Renal cortical epithelial cell (primary cell): ENCODE results near the gene LZTR1. TPM values are rescaled to one million over a fixed set of nuclear protein-coding genes. Genes with fewer than 3 reads are reported as not detected.

Experiments
- DNase-seq: peaks from one replicate; pipeline ENCODE4 v3.0.0-alpha.2; 2011; ENCODE audit warnings: low read depth
- total RNA-seq: library from RNA; depleted of rRNA; stranded (reverse); fragments of >200 nt; gene quantifications from 2 replicates; pipeline ENCODE4 v1.2.3, GENCODE V29; 2014

The LZTR1 gene
- total RNA-seq, 1 donor from 2014 or later = 63.5 TPM

DNA sequence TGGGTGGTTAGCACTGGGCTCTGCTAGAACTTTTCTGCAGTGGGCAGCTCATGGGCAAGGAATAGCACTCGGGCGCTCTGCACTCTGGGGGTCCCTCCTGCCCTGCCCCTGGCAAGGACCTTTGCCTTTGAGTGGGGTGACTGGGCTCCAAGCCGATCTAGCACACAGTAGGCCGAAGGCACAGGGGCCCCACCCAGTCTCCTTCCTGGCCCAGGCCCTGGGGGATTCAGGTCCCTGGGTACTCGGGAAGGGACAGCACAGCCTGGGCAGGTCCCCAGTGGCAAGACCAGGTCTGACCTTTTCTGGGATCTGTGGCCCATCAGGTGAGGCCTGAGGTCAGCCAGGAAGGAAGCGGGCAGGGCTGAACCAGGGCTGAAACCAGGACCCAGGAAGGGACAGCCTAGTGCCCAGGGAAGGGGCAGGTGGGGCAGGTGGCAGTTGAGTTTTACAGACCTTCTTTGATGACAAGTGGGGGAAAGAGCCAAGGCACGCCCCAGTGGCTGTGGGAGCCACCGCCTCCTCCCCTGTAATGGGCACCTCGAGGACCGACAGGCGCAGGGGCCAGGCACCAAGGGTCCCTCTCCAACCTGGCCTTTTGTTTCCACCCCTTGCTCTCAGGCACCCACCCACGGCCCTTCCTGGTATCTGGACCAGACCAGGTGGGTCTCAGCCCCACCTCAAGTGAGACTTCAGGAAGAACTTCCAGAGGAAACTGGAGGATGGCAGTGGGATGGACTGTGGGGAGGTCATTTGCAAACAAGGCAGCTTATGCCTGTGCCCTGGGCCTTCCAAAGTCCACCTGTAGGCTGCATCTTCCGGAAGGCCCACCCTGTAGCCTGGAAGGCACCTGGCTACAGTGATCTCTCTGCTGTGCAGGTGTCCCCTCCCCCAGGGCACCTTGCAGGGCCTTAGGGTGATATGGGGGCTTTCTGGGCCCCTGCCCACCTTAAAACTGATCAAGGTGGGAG lies 15.9 kb upstream of the LZTR1 start:
- no peak for DNase-seq

DNA sequence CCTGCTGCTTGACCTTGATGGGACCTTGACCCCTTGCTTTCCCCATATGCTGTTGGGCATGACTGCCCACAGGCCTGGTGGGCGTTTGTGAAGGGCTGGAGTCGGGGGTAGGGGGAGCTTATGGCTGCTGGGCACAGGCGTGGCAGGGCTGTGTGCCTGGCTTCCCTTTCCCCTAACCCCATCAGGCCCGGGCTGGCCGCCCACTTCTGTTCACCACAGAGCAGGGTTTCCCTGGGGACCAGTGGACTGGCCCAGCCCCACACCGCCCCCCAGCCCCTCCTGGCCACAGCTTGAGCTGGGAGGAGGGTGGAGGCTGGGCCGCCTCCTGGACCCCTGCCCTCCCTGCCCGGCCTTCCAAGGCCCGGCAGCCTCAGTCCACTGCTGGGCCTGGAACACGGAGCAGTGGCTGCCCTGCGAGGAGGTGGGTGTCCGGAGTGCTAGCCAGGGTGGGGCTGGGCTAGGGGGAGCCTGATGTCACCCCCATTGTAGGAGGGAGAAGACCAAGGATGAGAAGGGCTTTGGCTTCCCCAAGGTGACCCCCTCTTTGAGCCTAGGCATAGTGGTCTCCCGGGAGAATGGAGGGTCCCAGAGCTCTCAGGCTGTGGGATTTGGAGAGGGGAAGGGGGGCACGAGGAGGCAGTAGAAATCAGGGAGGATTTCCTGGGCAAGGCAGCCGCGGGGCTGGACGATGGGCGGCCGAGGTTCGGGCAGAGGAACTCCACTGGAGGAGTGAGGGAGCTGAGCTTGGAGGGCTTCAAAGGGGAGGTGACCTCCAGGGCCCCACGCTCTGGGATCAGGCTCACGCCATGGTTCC lies 15.0 kb upstream of the LZTR1 start, which contains the start of gene AIFM3:
AIFM3 (plus strand) TSS at position 373 of the 814 bp plus-strand sequence. CDS start 690 bp downstream, outside the sequence.
- DNase-seq = no peak

DNA sequence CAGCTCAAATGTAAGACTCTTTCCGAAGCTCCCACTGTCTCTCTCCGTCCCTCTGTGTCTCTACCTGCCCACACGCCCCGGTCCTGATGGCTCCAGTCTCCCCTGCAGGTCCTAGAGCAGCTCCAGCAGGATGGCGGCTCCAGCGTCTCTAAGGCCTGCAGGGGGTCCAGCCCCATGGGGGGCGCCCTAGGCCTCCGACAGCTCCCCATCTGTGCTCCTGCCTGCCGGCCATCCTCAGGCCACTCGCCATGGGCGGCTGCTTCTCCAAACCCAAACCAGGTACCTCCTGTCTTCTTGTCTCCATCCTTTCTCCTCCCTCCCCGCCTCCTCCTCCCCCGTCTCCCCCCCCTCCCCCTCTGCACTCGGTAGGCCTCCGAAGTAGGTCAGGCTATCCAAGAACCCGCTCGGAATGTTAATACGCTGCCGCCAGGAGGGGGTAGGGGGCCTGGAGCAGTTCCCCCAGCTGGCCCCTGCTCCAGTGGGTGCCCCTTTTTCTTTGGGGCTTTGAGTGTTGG lies 14.3 kb upstream of the LZTR1 start:
- DNase-seq = no peak

DNA sequence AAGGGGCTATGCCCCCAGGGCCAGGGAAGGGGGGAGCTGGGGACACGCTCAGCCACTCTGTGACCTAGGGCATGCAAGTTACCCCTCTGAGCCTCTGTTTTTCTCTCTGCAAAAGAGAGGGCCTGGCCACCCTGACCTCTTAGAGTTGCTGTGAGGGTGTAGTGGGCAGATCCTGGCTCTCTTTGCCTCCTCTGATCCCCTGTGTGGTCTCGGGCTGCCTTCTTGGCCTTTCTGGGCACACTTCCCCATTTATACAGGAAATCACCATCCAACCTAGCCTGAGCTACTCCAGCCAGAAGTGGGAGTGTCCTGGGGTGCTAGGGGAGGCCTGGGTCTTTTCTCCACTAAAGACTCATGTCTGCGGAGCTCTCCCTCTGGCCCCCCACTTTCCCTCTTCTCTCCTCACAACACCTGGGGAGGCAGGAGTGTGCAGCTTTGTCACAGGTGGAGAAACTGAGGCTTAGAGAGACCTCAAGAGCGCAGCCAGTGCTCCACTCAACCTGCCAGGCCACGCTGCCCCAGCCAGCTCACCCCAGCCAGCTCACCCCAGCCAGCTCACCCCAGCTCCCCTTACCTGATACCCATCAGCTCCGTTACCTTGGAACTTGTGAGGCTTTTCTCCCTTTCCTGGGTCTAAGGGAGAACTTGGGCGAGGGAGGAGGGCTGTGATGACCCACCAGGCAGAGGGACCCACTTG lies 13.7 kb upstream of the LZTR1 start:
- no peak for DNase-seq

DNA sequence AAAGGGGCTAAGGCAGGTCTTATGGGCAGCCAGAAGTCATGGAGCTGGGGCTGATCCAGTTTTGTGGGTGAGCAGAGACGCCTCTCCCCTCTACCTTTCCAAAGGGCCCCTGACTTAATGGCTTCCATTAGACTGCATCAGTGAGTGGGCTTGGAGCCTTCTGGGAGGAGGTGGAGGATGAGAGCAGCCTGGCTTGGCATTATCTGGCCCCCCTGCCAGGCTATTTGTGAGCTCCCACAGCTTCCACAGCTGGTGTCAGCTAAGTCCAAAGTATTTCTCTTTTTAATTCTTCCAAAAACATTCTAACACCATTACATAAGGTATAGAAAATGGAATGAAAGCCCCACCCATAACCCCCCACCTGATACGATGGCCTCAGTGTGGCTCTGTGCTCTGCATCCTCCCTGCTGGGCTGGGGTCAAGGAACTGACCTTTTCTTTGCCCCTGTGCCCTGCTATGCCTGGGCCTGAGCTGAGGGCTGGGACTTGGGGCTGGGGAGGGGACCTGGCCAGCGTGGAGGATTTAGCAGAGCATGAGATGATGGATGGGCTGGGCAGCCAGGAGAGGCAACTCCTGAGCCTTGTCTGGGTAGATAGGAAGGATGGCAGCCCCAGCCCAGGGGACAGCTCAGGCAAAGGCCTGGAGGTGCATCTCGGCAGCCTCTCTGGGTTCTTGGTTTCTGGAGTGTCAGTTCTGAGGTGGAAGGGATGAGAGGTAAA lies 11.0 kb upstream of the LZTR1 start:
- DNase-seq = no peak

DNA sequence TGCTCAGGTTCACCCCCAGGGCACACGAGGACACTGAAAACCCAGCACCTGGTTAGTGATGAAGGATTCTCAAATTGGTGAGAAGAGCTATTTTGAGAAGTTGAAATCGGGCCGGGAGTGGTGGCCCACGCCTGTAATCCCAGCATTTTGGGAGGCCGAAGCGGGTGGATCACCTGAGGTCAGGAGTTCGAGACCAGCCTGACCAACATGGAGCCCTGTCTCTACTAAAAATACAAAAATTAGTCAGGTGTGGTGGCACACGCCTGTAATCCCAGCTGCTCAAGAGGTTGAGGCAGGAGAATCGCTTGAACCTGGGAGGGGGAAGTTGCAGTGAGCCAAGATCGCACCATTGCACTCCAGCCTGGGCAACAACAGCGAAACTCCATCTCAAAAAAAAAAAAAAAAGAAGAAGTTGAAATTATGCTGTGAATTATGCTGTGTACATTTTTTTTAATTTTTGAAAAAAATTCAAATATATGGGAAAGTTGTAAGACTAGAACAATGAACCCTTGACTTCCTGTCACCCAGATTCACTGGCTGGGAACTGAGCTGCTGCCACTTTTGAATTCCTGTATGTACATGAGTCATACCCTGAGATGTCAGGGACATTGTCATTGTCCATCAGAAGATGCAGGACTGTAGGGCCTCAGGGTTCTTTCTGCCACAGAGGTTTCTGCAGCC lies 9.9 kb upstream of the LZTR1 start:
- peak; percentile 19 for DNase-seq

DNA sequence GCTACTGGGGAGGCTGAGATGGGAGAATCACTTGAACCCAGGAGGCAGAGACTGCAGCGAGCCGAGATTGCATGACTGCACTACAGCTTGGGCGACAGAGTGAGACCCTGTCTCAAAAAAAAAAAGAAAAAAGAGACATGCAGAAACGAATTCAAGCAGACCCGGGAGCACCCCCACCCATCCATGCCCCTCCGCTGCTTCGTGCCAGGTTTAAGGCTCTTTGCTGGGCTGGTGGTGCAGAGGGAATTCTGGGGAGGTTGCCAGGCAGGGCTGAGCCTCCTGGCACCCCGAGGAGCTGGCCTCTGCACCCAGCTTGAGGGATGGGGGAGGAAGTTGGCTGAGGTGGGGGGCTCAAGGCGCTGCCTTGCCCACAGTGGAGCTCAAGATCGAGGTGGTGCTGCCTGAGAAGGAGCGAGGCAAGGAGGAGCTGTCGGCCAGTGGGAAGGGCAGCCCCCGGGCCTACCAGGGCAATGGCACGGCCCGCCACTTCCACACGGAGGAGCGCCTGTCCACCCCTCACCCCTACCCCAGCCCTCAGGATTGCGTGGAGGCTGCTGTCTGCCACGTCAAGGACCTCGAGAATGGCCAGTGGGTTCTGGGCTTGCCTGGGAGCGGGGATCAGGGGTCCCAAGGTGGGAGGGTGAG lies 9.0 kb upstream of the LZTR1 start:
- no peak for DNase-seq

DNA sequence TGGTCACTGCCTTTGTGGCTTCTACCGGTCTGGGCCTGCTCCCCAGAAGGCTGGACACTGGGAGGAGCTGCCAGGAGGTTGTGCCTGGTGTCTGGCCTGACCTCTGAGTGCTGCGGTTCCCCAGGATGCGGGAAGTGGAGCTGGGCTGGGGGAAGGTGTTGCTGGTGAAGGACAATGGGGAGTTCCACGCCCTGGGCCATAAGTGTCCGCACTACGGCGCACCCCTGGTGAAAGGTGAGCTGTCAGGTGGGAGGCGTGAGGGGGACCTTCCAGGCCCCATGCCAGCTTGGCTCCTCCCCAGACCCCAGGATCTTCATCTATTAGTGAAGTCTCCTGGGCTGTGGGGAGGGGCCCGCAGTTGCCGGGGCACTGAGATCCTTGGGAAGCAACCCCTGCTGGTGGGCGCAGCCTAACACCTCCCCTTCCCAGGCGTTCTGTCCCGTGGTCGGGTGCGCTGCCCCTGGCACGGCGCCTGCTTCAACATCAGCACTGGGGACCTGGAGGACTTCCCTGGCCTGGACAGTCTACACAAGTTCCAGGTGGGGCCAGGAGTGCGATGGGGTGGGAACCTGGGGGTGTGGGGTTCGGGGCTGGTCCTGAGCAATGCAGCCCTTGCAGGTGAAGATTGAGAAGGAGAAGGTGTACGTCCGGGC lies 8.3 kb upstream of the LZTR1 start:
- no peak for DNase-seq

DNA sequence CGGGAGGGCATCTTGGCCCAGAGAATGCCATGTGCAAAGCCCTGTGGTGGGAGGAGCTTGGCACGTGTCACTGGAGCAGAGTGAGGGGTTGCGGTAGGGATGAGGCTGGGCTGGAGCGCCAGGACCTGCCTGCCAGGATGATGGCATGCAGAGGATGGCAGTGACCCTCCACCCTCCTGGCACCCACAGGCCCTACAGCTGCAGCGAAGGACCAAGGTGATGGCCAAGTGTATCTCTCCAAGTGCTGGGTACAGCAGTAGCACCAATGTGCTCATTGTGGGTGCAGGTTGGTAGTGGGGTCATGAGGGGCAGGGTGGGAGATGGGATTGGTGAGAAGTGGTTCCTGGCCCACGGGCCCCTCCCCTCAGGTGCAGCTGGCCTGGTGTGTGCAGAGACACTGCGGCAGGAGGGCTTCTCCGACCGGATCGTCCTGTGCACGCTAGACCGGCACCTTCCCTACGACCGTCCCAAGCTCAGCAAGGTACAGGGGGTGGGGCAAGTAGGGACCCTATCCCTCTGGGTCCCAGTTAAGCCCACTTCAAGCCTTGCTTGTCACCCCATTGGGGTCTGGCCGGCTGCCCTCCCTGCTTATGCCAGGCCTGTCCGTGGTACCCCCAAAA lies 7.7 kb upstream of the LZTR1 start:
- DNase-seq = no peak

DNA sequence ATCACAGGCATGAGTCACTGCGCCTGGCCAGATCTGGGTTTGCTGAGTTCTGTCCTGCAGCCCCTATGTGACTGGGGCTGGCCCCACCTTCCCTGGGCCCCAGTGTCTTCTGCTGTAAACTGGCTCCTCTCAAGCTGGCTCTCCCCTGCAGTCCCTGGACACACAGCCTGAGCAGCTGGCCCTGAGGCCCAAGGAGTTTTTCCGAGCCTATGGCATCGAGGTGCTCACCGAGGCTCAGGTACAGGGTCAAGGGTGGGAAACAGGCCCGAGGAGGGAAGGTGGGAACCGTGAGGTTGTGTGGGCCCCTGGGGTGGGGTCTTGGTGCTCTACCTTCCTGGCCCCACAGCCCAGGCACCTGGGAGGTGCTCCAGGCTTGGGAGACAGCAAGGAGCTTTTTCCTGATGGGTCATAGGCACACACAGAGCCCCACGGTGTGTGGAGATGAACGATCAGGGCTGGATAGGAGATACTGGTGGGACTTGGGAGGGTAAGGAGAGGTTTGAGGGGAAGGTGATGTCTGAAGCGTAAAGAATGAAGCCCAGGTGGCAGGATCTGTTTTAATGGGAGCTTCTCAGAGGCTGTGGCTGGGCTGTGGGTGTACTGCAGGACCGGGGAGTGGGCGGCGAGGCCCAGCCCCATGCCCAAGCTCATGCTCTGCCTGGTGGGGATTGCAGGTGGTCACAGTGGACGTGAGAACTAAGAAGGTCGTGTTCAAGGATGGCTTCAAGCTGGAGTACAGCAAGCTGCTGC lies 6.4 kb upstream of the LZTR1 start:
- no peak for DNase-seq

DNA sequence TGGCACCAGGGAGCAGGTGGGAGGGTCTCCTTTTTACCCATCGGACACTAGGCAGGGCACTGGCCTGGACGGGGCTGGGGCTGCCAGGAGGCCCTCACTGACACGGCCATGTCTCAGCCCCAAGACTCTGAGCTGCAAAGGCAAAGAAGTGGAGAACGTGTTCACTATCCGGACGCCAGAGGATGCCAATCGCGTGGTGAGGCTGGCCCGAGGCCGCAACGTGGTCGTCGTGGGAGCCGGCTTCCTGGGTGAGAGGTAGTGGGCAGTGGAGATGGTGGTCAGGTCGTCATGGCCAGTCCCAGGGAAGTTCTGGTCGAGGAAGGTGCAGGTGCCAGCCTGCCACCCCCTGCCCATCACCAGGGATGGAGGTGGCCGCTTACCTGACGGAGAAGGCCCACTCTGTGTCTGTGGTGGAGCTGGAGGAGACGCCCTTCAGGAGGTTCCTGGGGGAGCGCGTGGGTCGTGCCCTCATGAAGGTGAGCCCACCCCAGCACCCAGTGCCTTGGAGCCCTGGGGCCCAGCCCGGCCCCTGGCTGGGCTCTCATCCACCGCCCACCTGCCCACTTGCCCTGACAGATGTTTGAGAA lies 5.7 kb upstream of the LZTR1 start:
- no peak for DNase-seq

DNA sequence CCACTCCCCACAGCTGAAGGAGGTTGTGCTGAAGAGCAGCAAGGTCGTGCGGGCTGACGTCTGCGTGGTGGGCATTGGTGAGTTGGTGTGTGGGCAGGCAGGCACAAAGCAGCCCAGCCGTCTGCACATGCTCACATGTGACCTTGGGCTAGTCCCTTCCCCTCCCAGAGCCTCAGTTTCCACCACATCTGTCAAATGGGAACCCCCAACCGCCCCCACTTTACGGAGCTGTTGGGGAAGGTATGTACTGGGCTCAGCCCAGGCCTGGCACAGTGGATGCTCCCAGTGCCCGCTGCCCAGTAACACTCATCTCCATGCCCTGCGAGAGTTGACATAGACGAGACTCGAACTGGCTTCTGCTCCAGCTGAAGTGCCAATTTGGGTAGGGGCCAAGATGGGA lies 5.1 kb upstream of the LZTR1 start:
- no peak for DNase-seq

DNA sequence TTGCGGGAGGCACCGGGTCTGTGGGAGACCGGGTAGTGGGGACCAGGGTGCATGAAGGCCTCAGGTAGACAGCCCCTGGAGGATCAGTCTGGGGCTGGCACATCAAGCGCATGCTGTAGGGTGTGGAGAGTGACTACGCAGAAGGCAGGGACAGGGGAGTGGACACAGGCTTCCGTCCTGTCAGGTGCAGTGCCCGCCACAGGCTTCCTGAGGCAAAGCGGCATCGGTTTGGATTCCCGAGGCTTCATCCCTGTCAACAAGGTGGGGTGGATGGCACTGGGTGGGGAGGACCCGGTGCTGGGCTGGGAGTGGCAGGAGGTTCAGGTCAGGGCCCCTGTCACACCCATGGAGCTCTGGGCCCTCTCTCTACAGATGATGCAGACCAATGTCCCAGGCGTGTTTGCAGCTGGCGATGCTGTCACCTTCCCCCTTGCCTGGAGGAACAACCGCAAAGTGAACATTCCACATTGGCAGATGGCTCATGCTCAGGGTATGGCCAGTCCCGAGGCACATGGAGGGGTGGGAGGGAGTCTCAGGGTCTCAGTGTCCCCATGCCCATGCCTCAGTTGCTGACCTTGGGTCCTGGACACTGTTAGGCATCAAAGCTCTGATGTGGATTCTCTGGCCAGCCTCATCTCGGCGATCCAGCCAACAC lies 4.5 kb upstream of the LZTR1 start:
- DNase-seq = no peak

DNA sequence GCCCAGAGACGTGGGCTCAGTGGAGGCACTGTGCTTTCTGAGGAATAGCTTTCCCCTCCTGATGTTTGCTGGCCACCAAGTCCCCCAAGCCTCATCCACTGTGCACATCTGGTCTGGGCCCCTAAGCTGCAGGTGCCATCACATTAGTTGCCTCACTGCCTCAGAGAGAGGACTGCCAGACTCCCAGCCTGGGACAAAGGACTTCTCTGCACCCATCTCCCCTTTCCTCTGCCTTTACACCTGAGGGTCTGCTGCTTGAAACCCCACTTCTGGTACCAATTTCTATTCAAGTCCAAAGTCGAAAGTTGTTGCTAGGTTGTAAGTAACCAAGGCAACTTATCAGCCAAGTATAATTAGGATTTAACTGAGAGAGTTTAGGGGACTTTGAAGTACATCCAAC lies 3.7 kb upstream of the LZTR1 start:
- DNase-seq = no peak

DNA sequence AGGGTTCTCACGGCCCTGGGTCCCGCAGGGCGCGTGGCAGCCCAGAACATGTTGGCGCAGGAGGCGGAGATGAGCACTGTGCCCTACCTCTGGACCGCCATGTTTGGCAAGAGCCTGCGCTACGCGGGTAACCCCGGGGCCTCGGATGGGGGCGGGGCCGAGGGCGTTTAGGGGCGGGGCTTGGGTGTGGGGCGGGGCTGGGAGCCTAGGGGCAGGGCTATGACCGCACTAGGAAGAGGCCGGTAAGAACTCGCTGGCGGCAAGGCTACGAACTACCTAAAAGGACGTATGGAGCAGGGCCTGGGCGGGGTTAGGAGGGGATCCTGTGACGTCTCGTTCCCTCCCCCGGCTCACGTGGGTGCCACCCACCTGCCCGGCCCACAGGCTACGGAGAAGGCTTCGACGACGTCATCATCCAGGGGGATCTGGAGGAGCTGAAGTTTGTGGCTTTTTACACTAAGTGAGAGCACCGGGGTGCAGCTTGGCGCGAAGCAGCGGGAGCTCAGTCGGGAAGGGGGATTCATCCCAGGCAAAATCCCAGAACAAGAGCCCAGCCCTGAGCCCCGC lies 2.8 kb upstream of the LZTR1 start:
- DNase-seq = peak; percentile 63

DNA sequence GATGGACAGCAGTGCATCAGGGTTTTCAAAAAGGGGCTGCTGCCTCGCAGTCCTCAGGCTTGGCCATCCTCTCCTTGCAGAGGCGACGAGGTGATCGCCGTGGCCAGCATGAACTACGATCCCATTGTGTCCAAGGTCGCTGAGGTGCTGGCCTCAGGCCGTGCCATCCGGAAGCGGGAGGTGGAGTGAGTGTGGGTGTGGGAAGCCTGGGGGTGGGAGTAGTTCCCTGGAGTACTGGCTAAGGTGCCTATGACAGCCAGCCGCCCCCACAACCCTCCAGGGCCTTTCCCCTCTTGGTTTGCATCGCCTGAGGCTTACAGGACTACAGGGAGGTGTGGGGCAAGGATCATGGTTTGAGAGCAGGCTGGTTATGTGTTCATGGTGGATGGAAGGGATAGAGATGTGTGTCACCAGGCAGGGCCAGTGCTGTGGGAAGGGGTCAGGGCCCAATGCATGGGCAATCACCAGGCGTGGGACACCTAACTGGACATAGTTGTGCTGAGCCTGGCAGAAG lies 2.1 kb upstream of the LZTR1 start:
- no peak for DNase-seq

DNA sequence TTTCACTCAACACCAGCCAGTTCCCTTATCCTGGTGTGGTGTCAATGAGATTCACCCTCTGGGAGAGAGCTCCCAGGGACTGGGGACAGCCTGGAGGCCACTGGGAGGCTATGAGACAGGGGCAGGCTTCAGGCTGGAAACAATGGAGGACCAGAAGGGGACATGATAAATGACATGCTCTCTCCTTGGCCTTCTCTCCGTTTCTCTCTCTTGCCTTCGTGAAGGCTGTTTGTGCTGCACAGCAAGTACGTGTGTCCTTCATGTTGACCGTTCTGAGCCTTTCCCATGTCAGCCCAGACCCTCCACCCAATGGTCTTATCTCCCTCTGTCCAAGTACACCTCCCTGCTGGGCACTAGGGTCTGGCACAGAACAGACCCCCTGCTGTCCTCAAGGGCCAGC lies 1.6 kb upstream of the LZTR1 start:
- DNase-seq = no peak
